Fibroblast of skin of right biceps (primary cell): ENCODE data around the gene TULP4.
"Not testable (repeated sequence)": the region's sequence is repeated elsewhere in the genome, so short reads cannot be mapped to it uniquely, and the experiment has no call there.

Experiments used
- DNase-seq: peaks from one replicate; pipeline ENCODE4 v3.0.0-alpha.2; 2013

The TULP4 gene

DNA sequence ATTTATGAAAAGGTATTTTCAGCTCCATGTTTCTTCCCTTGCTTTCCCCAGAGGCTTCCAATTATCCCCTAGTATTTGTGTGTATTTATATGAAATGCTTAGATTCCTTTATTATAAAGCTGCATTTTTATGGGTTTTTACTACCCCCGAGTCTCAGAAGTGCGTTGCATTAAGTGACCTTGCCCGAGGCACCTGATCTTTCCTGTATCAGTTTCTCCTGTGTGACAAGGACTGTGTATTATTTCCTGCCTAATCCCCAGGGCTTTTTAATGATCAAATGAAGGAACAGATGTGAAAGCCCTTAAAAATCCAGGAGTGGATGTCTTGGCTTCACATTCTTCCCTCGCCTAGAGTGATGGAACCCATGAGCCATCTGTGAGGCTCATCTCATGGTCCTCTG is 118.8 kb downstream of the TULP4 start:
- DNase-seq: no peak

DNA sequence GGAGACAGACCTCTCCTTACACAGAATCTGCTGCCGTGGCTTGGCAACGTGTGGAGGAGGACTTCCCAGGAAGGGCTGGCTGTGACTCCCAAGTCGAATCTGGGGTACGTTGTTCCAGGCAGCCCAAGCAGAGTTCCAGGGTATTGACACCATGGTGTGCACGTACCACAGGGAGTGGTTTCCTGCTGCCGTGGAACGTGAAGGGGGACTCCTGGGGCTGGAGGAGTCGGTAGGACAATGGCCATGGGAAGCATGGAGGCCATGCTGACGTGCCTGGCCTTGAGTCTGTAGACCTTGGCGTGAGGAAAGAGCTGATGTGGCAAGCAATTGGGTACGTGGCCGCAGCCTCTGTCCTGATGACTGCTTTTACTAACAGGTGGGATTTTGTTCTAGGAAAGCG is 119.3 kb downstream of the TULP4 start:
- DNase-seq: no peak

DNA sequence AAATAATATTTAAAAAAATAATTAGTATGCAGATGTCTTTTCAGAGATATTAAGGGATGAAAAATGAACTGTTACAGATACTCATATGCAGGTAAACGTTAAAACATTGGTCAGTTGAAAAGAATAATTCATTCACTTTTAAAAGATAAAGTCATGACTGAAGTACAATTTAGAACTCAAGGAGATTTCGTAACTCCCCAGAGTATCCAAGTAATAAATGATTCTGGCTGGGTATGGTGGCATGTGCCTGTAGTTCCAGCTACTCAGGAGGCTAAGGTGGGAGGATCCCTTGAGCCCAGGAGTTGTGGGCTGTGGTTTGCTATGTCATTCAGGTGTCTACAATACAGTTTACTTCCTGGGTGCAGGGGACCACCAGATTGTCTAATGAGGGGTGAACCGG is 125.3 kb downstream of the TULP4 start:
- no peak for DNase-seq

DNA sequence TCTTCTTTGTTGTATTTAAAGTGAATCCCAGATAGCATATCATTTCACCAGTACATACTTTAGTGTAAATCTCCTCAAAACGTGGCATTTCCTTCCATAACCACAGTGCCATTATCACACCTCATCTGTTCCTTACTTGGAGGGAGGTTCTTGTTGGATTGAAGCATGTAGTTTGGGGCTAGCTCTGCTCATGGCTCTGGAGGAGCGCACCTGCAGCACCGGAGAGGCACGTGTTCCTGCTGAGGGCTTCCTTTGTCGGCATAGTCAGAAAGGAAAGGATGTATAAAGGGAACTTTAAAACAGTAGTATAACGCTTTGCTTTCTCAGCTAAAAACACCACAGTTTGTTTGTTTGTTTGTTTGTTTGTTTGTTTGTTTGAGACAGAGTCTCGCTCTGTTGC is 126.0 kb downstream of the TULP4 start:
- no peak for DNase-seq

DNA sequence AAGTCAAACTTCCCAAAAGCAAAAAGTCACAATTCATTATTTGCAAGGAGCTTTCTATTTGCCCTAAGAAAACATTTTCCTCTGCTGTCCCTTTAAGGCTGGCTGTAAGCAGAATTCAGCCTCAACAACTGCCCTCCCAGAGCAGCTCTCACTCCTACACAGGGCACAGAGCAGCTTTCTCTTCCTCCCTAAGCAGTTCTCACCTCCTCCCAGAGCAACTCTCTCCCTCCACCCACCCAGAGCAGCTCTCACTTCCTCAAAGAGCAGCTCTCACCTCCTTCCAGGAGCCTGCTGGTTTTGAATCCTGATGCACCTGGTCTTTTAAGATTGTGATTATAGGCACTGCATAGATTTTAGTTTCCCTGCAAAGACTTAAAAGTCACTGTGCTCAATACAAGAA is 127.0 kb downstream of the TULP4 start:
- no peak for DNase-seq

- no peak for DNase-seq
Measured at GRCh38 chr6:158441716-158442215, 129.5 kb downstream of the TULP4 start.

GRCh38 chr6:158442306-158442705 is 130.0 kb downstream of the TULP4 start:
- no peak for DNase-seq

GRCh38 chr6:158445426-158446085 is 133.3 kb downstream of the TULP4 start:
- no peak for DNase-seq

- DNase-seq: no peak
Measured at GRCh38 chr6:158448856-158449255, 136.6 kb downstream of the TULP4 start.

GRCh38 chr6:158452191-158452590 is 139.9 kb downstream of the TULP4 start:
- no peak for DNase-seq

DNA sequence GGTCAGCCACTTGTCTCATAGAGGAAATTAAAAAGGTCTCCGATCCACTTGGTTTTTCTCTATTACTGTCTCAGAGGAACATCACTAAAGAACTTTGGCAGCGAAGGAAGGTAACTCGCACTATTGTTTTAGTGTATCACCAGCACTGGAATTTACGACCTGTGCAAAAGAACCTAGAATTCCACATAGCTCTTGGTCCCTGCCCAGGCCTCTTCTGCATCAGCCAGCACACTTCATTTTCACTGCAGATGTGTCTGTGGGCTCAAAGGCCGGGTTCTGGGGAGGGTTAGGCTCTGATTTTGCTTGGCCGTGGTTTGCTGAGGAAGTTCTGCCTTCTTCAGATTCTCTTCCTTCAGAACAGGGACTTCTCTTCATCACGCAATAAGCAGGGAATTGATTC is 144.9 kb downstream of the TULP4 start:
- no peak for DNase-seq

DNA sequence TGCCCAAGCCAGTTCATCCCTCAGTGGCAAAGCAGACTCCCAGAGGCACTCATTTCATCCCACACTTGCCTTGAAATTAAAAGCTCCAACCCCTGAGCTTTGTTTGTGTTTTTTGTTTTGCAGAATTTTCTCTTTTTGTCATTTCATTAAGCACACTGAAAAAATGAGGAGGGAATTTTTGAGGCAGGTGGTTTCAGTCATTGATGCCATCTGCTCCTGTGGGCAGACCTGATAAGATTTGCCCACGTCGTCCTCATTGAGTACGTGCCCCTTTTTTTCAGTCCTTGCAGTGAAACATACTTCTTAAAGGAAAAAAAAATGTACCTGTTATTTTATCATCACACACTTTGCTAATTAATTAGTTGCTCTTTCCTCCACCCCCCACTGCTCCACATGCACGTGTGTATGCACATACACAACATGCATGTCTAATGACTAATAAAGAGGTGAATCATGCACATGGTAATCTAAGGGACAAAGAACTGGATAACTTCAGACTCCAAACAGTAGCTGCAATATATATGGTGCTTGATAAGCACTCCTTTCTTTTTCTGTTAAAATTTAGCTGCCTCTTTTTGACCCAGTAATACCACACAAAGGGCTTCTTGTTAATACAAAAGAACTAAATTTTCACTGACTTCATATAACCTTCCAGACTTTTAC is 145.5 kb downstream of the TULP4 start:
- DNase-seq: peak; percentile 56

GRCh38 chr6:158459726-158460125 is 147.5 kb downstream of the TULP4 start:
- no peak for DNase-seq

DNA sequence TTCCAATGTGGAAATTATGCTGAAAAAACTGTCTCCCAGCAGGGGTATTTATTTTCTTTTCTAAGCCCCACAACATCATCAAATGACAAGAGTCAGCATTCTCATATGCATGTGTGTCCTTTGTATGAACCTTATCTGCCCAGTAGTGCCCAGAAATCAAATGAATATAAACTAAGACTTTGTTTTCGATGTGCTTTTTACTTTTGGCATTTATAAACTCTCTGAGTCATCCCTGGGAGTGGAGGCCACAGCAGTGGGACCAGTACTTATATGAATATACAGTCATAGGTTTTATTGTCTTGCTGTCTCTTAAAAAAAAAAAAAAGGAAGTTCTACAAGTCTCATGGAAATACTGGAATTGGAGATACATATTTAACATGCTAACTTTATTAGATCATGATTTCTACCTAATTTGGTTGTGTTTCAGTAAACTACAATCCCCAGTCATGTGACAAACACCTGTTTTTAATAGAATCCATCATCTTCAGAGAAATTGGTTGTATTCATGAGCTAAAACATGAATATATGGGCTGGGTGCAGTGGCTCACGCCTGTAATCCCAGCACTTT is 148.4 kb downstream of the TULP4 start:
- peak; percentile 74 for DNase-seq

DNA sequence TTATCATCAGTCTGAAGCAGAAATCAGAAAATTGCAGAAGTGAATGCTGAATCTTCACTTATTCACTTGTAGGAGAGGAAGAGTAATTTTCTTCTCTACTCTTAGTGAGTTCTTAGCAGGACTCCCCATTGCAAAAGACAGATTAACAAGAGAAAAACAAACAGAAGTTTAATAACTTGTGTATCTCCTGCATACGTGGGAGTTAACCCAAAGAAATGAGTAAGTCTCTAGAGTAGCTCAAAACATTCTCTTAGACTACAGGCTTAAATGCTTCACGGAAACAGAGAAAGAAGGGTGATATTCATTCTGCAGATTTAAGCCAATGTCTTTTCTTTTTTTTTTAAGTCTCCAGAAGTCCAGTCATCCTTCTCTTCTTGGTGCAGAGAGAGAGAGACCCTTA is 149.7 kb downstream of the TULP4 start:
- no peak for DNase-seq

GRCh38 chr6:158464483-158464882 is 152.2 kb downstream of the TULP4 start:
- DNase-seq: no peak

DNA sequence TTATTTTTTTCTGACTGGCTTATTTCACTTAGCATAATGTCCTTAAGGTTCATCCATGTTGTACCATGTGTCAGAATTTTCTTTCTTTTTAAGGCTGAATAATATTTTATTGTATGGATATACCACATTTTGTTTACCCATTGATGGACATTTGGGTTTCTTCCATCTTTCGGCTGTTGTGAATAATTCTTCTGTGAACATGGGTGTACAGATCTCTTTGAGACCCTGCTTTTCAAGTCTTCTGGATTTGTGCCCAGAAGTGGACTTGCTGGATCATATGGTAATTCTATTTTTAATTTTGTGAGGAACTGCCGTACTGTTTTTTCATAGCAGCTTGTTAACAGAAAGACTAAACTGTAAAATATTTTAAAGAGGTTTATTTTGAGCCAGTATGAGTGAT is 153.0 kb downstream of the TULP4 start:
- DNase-seq: no peak

DNA sequence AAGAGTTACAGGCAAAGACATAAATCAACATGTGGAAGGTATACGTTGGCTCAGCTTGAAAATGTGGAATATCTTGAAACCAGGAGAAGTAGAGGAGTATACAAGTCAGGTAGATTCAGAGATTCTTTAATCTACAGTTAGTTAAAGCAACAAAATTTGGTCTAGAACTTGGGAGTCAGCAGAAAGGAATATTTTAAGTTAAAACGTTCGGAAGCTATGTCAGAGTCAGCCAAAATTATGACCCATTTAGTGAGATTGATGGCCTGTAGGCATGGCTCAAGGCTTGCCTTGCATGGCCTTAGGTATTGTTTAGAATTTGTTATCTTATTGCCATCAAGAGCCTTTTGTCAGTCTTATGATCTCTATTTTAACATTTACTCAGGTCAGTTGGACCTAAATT is 153.5 kb downstream of the TULP4 start:
- no peak for DNase-seq

DNA sequence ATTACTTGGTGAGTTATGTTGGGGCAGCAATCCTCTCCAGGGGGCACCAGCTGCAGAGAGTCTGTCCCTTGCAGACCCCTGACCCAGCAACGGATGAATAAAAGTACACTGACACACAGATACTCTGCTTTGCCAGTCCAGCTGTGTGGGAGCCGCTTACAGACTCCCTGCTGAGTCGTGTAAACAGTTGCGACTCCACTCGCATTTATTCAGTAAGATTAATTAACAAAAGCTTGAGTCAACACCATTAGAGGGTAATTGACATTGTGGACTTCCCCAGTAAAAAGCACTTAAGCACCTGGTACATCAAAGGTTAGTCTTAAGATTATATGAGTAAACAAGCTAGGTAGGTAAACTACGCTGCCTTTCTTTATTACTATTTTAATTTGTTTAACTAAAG is 155.7 kb downstream of the TULP4 start:
- no peak for DNase-seq

- peak; percentile 11 for DNase-seq
Measured at GRCh38 chr6:158468666-158469065, 156.4 kb downstream of the TULP4 start.

DNA sequence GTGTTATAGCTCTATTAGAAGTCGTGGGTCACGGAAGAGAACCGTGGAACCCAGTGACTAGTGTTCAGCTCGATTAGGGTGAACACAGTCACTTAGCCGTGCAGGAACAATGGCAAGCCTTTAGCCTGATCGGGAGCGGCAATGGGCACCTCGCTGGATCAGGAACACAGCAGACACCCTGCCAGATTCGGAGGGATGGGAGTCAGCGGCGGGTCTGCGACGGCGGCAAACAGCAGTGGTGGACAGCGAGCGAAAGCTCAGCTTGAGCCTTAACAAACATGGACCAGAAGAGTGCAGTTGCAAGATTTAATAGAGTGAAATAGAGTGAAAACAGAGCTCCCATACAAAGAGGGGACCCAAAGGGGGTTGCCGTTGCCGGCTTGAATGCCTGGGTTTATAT is 157.8 kb downstream of the TULP4 start:
- not testable (repeated sequence) for DNase-seq

GRCh38 chr6:158471339-158471738 is 159.1 kb downstream of the TULP4 start:
- no peak for DNase-seq

- no peak for DNase-seq
Measured at GRCh38 chr6:158472447-158472846, 160.2 kb downstream of the TULP4 start.

DNA sequence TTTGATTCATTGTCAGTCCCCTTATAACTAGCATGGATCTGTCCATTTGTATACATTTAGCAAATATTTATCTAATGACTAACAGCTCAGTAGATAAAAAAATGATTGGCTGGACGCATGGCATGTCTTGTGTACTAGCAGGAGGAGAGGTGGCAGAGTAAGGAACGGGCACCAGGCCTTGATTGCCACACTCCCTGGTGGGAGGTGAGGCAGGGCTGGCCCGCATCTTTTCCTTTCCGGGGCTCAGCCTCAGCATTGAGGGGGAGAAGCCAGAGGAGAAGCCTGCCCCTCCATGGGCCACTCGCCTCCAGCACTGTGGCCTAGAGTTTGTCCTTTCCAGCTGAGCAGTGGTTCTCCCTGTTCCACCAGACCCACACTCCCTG is 162.7 kb downstream of the TULP4 start:
- DNase-seq: peak; percentile 67
